Peyer's patch (tissue), 4 donors: Measurements from ENCODE around the gene HNRNPA1.

Experiments
- POLR2A ChIP-seq, 2 donors: fragments of 450-650 bp; IDR thresholded peaks; one replicate each; pipeline ENCODE4 v1.5.1; 2017; ENCODE audit warnings: antibody characterized with exemption in 2 of 2, mild to moderate bottlenecking in 2 of 2, moderate library complexity in 2 of 2
- TF ChIP-seq, protein P1 (sequence below), 6 experiments: fragments of 450-650 bp in 4 of 6; fragments of 200-600 bp in 2 of 6; sonication (generic) in 1 of 6; IDR thresholded peaks; one replicate each; pipeline ENCODE4 v1.5.1; 2017 to 2019; ENCODE audit warnings: antibody characterized with exemption in 6 of 6, mild to moderate bottlenecking in 3 of 6, moderate library complexity in 1 of 6

DNA sequence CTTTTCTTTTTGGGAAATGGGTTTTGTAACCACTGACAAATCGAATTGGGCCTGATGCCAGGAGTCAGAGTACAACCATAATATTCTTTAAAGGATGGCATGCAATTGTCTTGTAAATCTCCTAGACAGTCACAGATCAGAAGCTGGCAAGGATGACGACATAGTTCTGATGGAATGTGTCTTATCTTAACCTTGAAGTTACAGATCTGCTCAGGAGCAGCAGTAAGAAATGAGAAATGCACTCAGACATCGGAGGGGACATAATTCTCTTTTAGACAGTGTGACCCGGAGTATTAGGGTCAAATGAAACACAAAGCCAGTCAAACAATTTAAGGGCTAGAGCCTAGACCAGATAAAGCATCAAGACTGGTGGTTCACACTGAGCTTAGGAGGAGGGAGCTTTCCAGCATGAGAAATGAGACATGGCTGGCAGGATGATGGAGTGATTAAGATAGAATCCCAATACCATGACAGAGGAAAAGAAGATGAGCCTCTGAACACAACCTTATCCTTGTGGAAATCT, 18.1 kb upstream of the HNRNPA1 start:
- TF ChIP-seq, protein P1, sequence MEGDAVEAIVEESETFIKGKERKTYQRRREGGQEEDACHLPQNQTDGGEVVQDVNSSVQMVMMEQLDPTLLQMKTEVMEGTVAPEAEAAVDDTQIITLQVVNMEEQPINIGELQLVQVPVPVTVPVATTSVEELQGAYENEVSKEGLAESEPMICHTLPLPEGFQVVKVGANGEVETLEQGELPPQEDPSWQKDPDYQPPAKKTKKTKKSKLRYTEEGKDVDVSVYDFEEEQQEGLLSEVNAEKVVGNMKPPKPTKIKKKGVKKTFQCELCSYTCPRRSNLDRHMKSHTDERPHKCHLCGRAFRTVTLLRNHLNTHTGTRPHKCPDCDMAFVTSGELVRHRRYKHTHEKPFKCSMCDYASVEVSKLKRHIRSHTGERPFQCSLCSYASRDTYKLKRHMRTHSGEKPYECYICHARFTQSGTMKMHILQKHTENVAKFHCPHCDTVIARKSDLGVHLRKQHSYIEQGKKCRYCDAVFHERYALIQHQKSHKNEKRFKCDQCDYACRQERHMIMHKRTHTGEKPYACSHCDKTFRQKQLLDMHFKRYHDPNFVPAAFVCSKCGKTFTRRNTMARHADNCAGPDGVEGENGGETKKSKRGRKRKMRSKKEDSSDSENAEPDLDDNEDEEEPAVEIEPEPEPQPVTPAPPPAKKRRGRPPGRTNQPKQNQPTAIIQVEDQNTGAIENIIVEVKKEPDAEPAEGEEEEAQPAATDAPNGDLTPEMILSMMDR (IDR thresholded peaks at IDR 0.05) = no peak
- TF ChIP-seq POLR2A (IDR thresholded peaks at IDR 0.05) = no peak
